GM18858 (cell line): Measurements from ENCODE around the gene PLIN3.
"Not testable (repeated sequence)": the region's sequence is repeated elsewhere in the genome, so short reads cannot be mapped to it uniquely, and the experiment has no call there.

Experiments used
- ATAC-seq: cut with Tn5 transposase; IDR thresholded peaks from one replicate; pipeline ENCODE4 v1.9.1; 2021; ENCODE audit not compliant: unreplicated experiment

The PLIN3 gene

GRCh38 chr19:4814625-4815425, 52.6 kb downstream of the PLIN3 start:
- no peak for ATAC-seq

GRCh38 chr19:4811328-4812131, 55.9 kb downstream of the PLIN3 start:
- no peak for ATAC-seq

- no peak for ATAC-seq
Observed at GRCh38 chr19:4807188-4807587, 60.3 kb downstream of the PLIN3 start.

GRCh38 chr19:4806384-4806783, 61.1 kb downstream of the PLIN3 start:
- ATAC-seq = no peak

GRCh38 chr19:4805140-4805539, 62.3 kb downstream of the PLIN3 start:
- ATAC-seq = not testable (repeated sequence)

GRCh38 chr19:4803736-4804695, 63.5 kb downstream of the PLIN3 start:
- no peak for ATAC-seq

- no peak for ATAC-seq
Observed at GRCh38 chr19:4802711-4803110, 64.8 kb downstream of the PLIN3 start.

GRCh38 chr19:4801085-4801619, 66.3 kb downstream of the PLIN3 start:
- no peak for ATAC-seq

- no peak for ATAC-seq
Observed at GRCh38 chr19:4800591-4801081, 66.8 kb downstream of the PLIN3 start.

- ATAC-seq = no peak
Observed at GRCh38 chr19:4795400-4795799, 72.1 kb downstream of the PLIN3 start.

- ATAC-seq = no peak
Observed at GRCh38 chr19:4794971-4795370, 72.5 kb downstream of the PLIN3 start.

GRCh38 chr19:4793278-4793677, 74.2 kb downstream of the PLIN3 start:
- not testable (repeated sequence) for ATAC-seq

GRCh38 chr19:4792866-4793195, 74.6 kb downstream of the PLIN3 start:
- ATAC-seq = not testable (repeated sequence)

- not testable (repeated sequence) for ATAC-seq
Observed at GRCh38 chr19:4792019-4792865, 75.2 kb downstream of the PLIN3 start.

GRCh38 chr19:4791183-4792018, 76.1 kb downstream of the PLIN3 start, which contains the start of gene FEM1A:
Gene FEM1A, plus strand, starts transcription at chr19:4791734. Its CDS starts 121 bp downstream, at chr19:4791855.
- peak; percentile 88 for ATAC-seq
